Osteoblast (primary cell): ENCODE results near the gene SLC17A9. TPM values are rescaled to one million over a fixed set of nuclear protein-coding genes. Genes with fewer than 3 reads are reported as not detected.

ENCODE experiments used
- DNase-seq: peaks from one replicate; pipeline ENCODE4 v3.0.0; 2011; ENCODE audit warnings: low spot score, mixed read lengths; ENCODE audit not compliant: insufficient read length; ENCODE audit errors: missing footprints
- H2AFZ ChIP-seq: 2 replicates; pipeline ENCODE4 v1.6.0; 2011; ENCODE audit warnings: mild to moderate bottlenecking, low read length
- H3K27ac ChIP-seq: 2 replicates; pipeline ENCODE4 v1.5.1; 2011; ENCODE audit warnings: mild to moderate bottlenecking, low read depth, low read length, moderate library complexity
- H3K27me3 ChIP-seq: 2 replicates; pipeline ENCODE4 v1.6.0; 2012; ENCODE audit warnings: mild to moderate bottlenecking, control low read depth, inconsistent platforms, low read length, moderate library complexity; ENCODE audit not compliant: insufficient read depth
- H3K36me3 ChIP-seq: 2 replicates; pipeline ENCODE4 v1.5.1; 2011; ENCODE audit warnings: mild to moderate bottlenecking, low read length, control low read depth, moderate library complexity; ENCODE audit not compliant: insufficient read depth
- H3K4me1 ChIP-seq: 2 replicates; pipeline ENCODE4 v1.5.1; 2011; ENCODE audit warnings: mild to moderate bottlenecking, low read length, control low read depth, moderate library complexity; ENCODE audit not compliant: insufficient read depth
- H3K4me2 ChIP-seq: 2 replicates; pipeline ENCODE4 v1.6.0; 2011; ENCODE audit warnings: mild to moderate bottlenecking, low read length; ENCODE audit not compliant: insufficient read depth
- H3K4me3 ChIP-seq: fragments of 200-600 bp; sonication (generic); 3 replicates; pipeline ENCODE4 v1.5.1; 2012; ENCODE audit warnings: mild to moderate bottlenecking, low read length, inconsistent platforms; ENCODE audit not compliant: insufficient read depth
- H3K79me2 ChIP-seq: 2 replicates; pipeline ENCODE4 v1.6.0; 2012; ENCODE audit warnings: mild to moderate bottlenecking, low read length, control low read depth, inconsistent platforms; ENCODE audit not compliant: insufficient read depth
- H3K9me3 ChIP-seq: 2 replicates; pipeline ENCODE4 v1.5.1; 2011; ENCODE audit warnings: low read depth, low read length, control low read depth
- H4K20me1 ChIP-seq: 2 replicates; pipeline ENCODE4 v1.6.0; 2012; ENCODE audit warnings: mild to moderate bottlenecking, low read length, control low read depth; ENCODE audit not compliant: insufficient read depth
- total RNA-seq: library from RNA; depleted of rRNA; stranded (reverse); fragments of >200 nt; gene quantifications from 2 replicates; pipeline ENCODE4 v1.2.3, GENCODE V29; 2012
- TF ChIP-seq, protein P1 (sequence below): IDR thresholded peaks from 2 replicates; pipeline ENCODE4 v1.5.1; 2011; ENCODE audit warnings: mild to moderate bottlenecking, low read depth, low read length, moderate library complexity; ENCODE audit errors: extremely low read depth

The SLC17A9 gene
- total RNA-seq, 1 donor = 6.5 TPM

- Histone ChIP-seq H4K20me1 (peaks cover 26% of the 10 kb centered on the region), H3K27me3 (no peaks in the 10 kb centered on the region), H3K36me3 (peaks cover 39% of the 10 kb centered on the region), H2AFZ (no peak overlapping the region), H3K4me1 (no peaks in the 10 kb centered on the region), H3K4me3 (no peak overlapping the region), H3K9me3 (no peaks in the 10 kb centered on the region), H3K4me2 (no peak overlapping the region), H3K79me2 (peaks cover 12% of the 10 kb centered on the region), H3K27ac (no peak overlapping the region)
- TF ChIP-seq, protein P1, sequence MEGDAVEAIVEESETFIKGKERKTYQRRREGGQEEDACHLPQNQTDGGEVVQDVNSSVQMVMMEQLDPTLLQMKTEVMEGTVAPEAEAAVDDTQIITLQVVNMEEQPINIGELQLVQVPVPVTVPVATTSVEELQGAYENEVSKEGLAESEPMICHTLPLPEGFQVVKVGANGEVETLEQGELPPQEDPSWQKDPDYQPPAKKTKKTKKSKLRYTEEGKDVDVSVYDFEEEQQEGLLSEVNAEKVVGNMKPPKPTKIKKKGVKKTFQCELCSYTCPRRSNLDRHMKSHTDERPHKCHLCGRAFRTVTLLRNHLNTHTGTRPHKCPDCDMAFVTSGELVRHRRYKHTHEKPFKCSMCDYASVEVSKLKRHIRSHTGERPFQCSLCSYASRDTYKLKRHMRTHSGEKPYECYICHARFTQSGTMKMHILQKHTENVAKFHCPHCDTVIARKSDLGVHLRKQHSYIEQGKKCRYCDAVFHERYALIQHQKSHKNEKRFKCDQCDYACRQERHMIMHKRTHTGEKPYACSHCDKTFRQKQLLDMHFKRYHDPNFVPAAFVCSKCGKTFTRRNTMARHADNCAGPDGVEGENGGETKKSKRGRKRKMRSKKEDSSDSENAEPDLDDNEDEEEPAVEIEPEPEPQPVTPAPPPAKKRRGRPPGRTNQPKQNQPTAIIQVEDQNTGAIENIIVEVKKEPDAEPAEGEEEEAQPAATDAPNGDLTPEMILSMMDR = no peak
- DNase-seq = no peak
Measured at GRCh38 chr20:62962221-62962879, 9.8 kb downstream of the SLC17A9 start.

DNA sequence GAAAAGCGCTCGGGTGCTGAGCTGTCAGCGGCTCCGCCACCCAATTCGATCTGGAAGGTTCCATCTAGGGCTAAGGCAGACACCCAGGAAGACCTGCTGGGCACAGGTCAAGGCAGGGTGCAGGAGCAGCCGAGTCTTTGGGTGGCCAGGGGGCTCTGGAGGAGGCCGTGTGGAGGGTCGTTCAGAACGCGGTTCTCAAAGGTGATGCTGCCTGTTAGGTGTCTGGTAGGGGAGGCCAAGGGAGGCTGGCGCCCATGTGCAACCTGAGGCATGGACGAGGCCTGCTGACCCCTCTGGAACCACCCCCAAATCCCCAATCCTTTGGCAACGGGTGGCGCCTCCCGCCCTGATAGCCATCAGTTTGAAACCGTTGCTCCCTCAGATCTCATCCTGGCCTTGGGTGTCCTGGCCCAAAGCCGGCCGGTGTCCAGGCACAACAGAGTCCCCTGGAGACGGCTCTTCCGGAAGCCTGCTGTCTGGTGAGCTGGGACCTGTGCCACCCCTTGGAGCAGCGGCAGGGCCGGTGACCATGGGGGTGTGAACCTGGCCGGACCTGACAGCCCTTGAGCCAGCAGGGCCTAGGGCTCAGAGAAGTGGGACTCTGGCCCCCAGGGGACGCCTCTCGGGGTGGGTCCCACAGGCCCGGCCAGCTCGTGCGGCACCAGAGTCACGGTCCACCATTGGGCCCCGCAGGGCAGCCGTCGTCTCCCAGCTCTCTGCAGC lies 10.5 kb downstream of the SLC17A9 start:
- Histone ChIP-seq H3K4me3 (no peak overlapping the region), H3K79me2 (peaks cover 5% of the 10 kb centered on the region), H3K4me2 (no peak overlapping the region), H2AFZ (no peak overlapping the region), H3K4me1 (no peaks in the 10 kb centered on the region), H3K27me3 (no peaks in the 10 kb centered on the region), H3K9me3 (no peaks in the 10 kb centered on the region), H3K36me3 (peaks cover 32% of the 10 kb centered on the region), H3K27ac (no peak overlapping the region), H4K20me1 (peaks cover 19% of the 10 kb centered on the region)
- no peak for DNase-seq
- TF ChIP-seq, protein P1 = no peak

DNA sequence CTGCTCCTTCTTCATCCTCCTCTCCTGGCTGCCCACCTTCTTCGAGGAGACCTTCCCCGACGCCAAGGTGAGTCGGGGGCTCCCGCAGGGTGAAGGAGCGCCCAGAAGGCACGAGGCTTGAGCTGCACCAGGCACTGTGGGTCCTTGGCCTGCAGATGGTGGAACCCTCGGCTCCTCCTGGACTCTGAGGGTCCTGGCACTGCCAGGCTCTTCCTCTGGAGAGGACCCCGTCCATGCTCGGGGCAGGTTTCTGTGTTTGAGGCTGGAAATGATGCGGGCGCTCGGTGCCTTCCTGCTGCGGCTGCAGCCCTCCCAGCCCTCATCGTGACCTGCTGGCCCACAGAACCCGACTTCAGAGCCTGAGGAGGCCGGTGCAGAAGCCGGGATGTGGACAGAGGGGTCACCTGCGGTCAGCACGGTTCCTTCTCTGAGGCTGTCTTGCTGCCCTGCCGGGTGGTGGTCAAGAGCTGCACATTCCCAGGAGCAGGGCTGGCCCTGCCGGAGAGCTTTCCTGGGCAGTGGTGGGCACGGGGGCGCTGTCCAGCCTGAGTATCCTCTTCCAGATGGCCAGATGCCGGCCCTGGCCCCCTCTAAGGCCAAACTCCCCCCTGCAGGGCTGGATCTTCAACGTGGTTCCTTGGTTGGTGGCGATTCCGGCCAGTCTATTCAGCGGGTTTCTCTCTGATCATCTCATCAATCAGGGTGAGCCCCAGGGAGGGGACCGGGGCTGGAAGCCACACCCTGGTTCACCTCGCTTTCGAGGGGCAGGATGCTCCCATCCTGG lies 11.3 kb downstream of the SLC17A9 start:
- no peak overlapping the region for H3K27ac ChIP-seq
- no peak overlapping the region for H3K4me2 ChIP-seq
- peaks cover 14% of the 10 kb centered on the region for H4K20me1 ChIP-seq
- H3K9me3 ChIP-seq = no peaks in the 10 kb centered on the region
- no peak for DNase-seq
- no peaks in the 10 kb centered on the region for H3K27me3 ChIP-seq
- H3K4me3 ChIP-seq = no peak overlapping the region
- peaks cover 29% of the 10 kb centered on the region for H3K36me3 ChIP-seq
- no peaks in the 10 kb centered on the region for H3K4me1 ChIP-seq
- H3K79me2 ChIP-seq = peaks cover 2% of the 10 kb centered on the region
- H2AFZ ChIP-seq = no peak overlapping the region
- TF ChIP-seq, protein P1 = no peak

DNA sequence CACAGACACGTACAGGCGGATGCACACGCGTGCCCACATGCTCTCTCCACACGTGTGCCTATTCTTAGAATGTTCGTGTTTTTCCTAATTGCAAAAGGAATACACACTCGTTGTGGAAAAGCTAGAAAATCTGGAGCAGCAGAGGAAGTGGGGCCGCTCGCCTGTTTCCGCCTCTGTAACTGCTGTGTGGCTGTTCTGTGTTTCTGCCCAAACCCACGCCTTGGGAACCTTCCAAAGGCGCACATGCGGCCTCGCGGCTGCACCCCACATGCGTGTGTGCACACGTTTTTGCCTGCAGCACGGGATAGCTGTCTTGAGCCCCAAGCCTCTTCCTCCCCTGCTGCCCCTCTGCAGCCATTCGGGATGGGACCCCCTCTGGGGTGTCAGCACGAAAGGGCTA lies 12.2 kb downstream of the SLC17A9 start:
- H3K36me3 ChIP-seq = peaks cover 28% of the 10 kb centered on the region
- H3K4me3 ChIP-seq = no peak overlapping the region
- peaks cover 16% of the 10 kb centered on the region for H4K20me1 ChIP-seq
- no peaks in the 10 kb centered on the region for H3K27me3 ChIP-seq
- no peak for DNase-seq
- H3K27ac ChIP-seq = no peak overlapping the region
- H3K9me3 ChIP-seq = no peaks in the 10 kb centered on the region
- H3K4me1 ChIP-seq = no peaks in the 10 kb centered on the region
- peaks cover 2% of the 10 kb centered on the region for H3K79me2 ChIP-seq
- no peak overlapping the region for H2AFZ ChIP-seq
- H3K4me2 ChIP-seq = no peak overlapping the region
- TF ChIP-seq, protein P1 = no peak
